Stomach smooth muscle (tissue), 2 donors: ENCODE data around the gene FMO5.
"Not testable (repeated sequence)": the region's sequence is repeated elsewhere in the genome, so short reads cannot be mapped to it uniquely, and the experiment has no call there.

ENCODE experiments used
- H3K27ac ChIP-seq: one replicate; pipeline ENCODE4 v1.7.0; 2013; ENCODE audit warnings: mild to moderate bottlenecking, low read length, inconsistent platforms
- H3K27me3 ChIP-seq, 2 donors: one replicate each; pipeline ENCODE4 v1.7.0; 2013; ENCODE audit warnings: low read length in 2 of 2; ENCODE audit not compliant: insufficient read depth in 2 of 2, control insufficient read depth in 1 of 2
- H3K36me3 ChIP-seq, 2 donors: one replicate each; pipeline ENCODE4 v1.7.0; 2013; ENCODE audit warnings: low read length in 2 of 2; ENCODE audit not compliant: control insufficient read depth in 2 of 2, insufficient read depth in 2 of 2
- H3K4me1 ChIP-seq: one replicate; pipeline ENCODE4 v1.7.0; 2013; ENCODE audit warnings: low read length; ENCODE audit not compliant: control insufficient read depth, insufficient read depth
- H3K4me3 ChIP-seq, 2 donors: one replicate each; pipeline ENCODE4 v1.7.0; 2013; ENCODE audit warnings: low read length in 2 of 2
- H3K9ac ChIP-seq, 2 donors: one replicate each; pipeline ENCODE4 v1.7.0; 2013; ENCODE audit warnings: low read length in 2 of 2, mild to moderate bottlenecking in 1 of 2
- H3K9me3 ChIP-seq, 2 donors: one replicate each; pipeline ENCODE4 v1.7.0; 2013; ENCODE audit warnings: low read length in 2 of 2; ENCODE audit not compliant: control insufficient read depth in 2 of 2
- donor health status: healthy.
- donor health status: Pancreatic carcinoma.

FMO5 gene

DNA sequence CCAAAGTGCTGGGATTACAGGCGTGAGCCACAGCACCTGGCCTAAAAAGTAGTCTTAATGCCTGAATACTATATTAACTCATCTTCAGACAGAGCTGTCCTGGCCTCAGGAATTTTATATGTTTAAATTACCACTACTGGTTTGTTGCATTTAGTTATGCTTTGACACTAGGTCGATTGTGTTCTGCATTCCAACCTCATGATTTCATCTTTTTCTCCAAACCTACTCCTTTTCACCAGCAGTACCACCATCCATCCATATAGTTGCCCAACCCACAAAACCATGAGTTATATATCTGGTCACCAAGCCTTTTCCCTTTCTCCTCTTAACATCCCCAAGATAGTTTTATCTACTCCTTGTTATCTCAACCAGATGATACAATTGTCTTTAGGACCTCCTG, 22.6 kb downstream of the FMO5 start:
- Histone ChIP-seq H3K27me3 (no peaks in the 10 kb centered on the region), H3K9me3 (no peaks in the 10 kb centered on the region)

DNA sequence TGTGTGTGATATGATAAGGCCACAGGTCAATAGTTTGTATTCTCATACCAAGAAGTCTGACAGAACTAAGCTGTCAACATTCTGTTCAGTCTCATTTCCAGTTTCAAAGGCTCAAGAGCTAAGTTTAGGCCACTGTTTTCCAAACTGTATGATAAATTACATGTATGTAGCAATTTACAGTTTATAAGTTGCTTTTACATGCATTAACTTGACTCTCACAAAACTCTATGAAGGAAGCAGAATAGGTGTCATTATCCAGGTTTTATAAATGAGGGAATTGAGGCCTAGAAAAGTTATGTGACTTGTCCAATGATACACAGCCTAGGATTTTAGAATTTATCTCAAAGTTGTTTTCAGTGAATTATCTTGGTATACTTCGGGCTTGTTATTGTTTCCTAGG, 23.4 kb downstream of the FMO5 start:
- H3K36me3 ChIP-seq = no peaks in the 10 kb centered on the region
- no peak overlapping the region for H3K9ac ChIP-seq
- H3K27ac ChIP-seq = no peak overlapping the region
- H3K9me3 ChIP-seq = no peaks in the 10 kb centered on the region
- H3K4me1 ChIP-seq = no peaks in the 10 kb centered on the region
- no peak overlapping the region for H3K4me3 ChIP-seq
- no peaks in the 10 kb centered on the region for H3K27me3 ChIP-seq

More for the DNA sequence above, 22.6 kb downstream of the FMO5 start:
- Histone ChIP-seq H3K9ac (no peak overlapping the region), H3K27ac (no peak overlapping the region), H3K4me1 (no peaks in the 10 kb centered on the region), H3K4me3 (no peak overlapping the region), H3K36me3 (no peaks in the 10 kb centered on the region)

- Histone ChIP-seq H3K9me3 (no peaks in the 10 kb centered on the region), H3K4me1 (no peaks in the 10 kb centered on the region), H3K4me3 (no peak overlapping the region), H3K36me3 (no peaks in the 10 kb centered on the region), H3K27me3 (no peaks in the 10 kb centered on the region), H3K9ac (no peak overlapping the region), H3K27ac (no peak overlapping the region)
Measured at GRCh38 chr1:147201276-147201675, 23.9 kb downstream of the FMO5 start.

GRCh38 chr1:147197324-147197723, 27.8 kb downstream of the FMO5 start:
- H3K4me1 ChIP-seq, H3K36me3 ChIP-seq, H3K9me3 ChIP-seq, H3K27me3 ChIP-seq, H3K27ac ChIP-seq, H3K4me3 ChIP-seq, H3K9ac ChIP-seq: not testable (repeated sequence)

GRCh38 chr1:147189514-147189913, 35.6 kb downstream of the FMO5 start:
- Histone ChIP-seq H3K36me3 (no peaks in the 10 kb centered on the region), H3K9me3 (no peaks in the 10 kb centered on the region), H3K4me1 (no peaks in the 10 kb centered on the region), H3K4me3 (no peak overlapping the region), H3K27me3 (no peaks in the 10 kb centered on the region), H3K9ac (no peak overlapping the region), H3K27ac (no peak overlapping the region)

DNA sequence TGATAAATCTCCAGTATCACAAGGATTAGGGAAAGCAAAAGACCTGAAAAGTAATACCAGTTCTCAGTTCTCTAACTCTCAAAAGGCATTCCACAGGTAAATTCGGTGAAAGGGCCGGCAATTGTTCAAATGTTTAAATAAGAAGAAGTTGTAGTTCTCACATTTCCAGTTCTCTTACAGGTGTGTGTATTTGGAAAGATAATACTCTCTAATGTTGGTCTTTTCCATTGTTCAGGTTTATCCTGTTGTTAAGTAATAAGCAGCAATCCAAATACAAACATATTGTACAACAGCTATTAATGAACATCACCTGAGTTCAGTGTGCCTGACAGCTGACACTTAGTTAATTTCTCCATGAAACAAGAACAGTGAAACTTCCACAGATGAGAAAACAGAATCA, 39.7 kb downstream of the FMO5 start:
- H3K27ac ChIP-seq = no peak overlapping the region
- H3K9ac ChIP-seq = no peak overlapping the region
- H3K36me3 ChIP-seq = no peaks in the 10 kb centered on the region
- H3K4me3 ChIP-seq = no peak overlapping the region
- H3K4me1 ChIP-seq = no peaks in the 10 kb centered on the region
- H3K27me3 ChIP-seq = no peaks in the 10 kb centered on the region
- H3K9me3 ChIP-seq = no peaks in the 10 kb centered on the region

DNA sequence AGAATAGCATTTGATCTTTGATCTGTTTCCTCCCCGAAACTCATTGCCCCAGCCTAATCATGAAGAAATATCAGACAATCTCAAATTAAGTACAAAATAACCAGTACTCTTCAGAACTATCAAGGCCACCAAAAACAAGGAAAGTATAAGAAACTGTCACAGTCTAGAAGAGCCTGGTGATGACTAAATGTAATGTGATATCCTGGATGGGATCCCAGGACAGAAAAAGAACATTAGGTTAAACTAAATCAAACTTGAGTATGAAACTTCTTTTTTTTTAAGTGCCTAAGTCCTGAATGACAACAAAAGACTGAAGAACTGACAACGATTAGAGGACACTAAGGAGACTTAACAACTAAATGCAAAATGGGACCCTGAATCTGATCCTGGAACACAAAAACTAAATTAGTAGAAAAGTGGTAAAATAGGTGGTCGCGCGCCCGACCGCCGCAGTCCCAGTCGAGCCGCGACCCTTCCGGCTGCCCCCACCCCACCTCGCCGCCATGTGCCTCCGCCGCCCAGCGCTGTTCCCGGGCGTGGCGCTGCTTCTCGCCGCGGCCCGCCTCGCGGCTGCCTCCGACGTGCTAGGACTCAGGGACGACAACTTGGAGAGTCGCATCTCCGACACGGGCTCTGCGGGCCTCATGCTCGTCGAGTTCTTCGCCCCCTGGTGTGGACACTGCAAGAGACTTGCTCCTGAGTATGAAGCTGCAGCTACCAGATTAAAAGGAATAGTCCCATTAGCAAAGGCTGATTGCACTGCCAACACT, 47.3 kb downstream of the FMO5 start:
- H3K27me3 ChIP-seq = no peaks in the 10 kb centered on the region
- H3K9ac ChIP-seq = no peak overlapping the region
- H3K36me3 ChIP-seq = peaks cover 0 to 2% of the 10 kb centered on the region in 2 donors
- no peak overlapping the region for H3K4me3 ChIP-seq
- no peaks in the 10 kb centered on the region for H3K9me3 ChIP-seq
- peaks cover 4% of the 10 kb centered on the region for H3K4me1 ChIP-seq
- H3K27ac ChIP-seq = no peak overlapping the region

DNA sequence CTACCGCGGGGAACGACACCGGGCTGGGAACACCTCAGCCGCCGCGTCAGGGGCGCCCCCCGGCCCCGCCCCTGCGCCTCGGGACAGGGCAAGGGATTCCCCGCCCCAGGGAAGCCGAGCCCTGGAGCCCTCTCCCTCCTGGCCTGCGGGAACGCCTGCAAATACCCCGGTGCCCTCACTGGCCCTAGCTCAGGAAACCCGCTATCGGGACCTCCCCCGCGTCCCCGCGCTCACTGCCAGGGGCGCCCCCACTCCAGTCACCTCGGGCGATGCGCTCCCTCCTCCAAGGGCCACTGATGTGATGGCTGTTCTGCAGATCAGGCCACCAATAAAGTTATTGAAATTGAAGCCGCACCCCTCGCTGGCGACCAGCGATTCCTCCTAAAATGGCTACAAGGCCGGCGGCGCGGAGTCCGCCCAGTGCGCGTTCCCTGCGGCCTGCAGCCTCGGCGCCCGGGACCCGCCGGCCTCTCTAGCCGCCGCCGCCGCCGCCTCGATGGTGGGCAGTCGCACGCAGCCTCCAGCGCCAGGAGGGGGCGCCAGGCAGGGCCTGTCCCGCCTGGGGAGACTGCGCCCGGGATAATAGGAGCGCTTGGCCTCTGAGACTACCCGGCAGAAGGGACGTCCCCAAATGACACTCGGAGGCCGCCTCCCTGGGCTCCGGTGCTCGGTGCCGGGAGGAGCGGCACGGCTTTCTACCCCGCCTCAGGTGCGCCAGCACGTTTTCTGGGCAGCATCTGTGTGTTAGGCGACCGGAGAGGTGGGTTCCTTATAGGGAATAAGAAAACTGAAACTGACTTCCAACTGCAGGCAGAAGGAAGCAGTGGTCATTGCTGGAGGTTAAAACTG, 52.7 kb downstream of the FMO5 start, which contains the start of gene PRKAB2:
PRKAB2 (minus strand) TSS at position 303 of the 849 bp plus-strand sequence. CDS start 326 bp downstream, outside the sequence.
- H3K4me1 ChIP-seq = peaks cover 13% of the 10 kb centered on the region
- no peaks in the 10 kb centered on the region for H3K9me3 ChIP-seq
- H3K27me3 ChIP-seq = no peaks in the 10 kb centered on the region
- H3K4me3 ChIP-seq = peak within 1 kb of the TSS; percentile 85 to 96
- H3K36me3 ChIP-seq = peaks cover 0 to 2% of the 10 kb centered on the region in 2 donors
- H3K27ac ChIP-seq = peak within 1 kb of the TSS; percentile 78
- H3K9ac ChIP-seq = peak within 1 kb of the TSS; percentile 86 to 95

- no peaks in the 10 kb centered on the region for H3K9me3 ChIP-seq
- peak overlapping the region; percentile 83 to 96 for H3K4me3 ChIP-seq
- H3K4me1 ChIP-seq = peaks cover 13% of the 10 kb centered on the region
- H3K27ac ChIP-seq = peak overlapping the region; percentile 78
- peaks cover under 1 to 2% of the 10 kb centered on the region in 2 donors for H3K36me3 ChIP-seq
- peak overlapping the region; percentile 84 to 86 for H3K9ac ChIP-seq
- no peaks in the 10 kb centered on the region for H3K27me3 ChIP-seq
Measured at GRCh38 chr1:147171399-147172167, 53.6 kb downstream of the FMO5 start.

DNA sequence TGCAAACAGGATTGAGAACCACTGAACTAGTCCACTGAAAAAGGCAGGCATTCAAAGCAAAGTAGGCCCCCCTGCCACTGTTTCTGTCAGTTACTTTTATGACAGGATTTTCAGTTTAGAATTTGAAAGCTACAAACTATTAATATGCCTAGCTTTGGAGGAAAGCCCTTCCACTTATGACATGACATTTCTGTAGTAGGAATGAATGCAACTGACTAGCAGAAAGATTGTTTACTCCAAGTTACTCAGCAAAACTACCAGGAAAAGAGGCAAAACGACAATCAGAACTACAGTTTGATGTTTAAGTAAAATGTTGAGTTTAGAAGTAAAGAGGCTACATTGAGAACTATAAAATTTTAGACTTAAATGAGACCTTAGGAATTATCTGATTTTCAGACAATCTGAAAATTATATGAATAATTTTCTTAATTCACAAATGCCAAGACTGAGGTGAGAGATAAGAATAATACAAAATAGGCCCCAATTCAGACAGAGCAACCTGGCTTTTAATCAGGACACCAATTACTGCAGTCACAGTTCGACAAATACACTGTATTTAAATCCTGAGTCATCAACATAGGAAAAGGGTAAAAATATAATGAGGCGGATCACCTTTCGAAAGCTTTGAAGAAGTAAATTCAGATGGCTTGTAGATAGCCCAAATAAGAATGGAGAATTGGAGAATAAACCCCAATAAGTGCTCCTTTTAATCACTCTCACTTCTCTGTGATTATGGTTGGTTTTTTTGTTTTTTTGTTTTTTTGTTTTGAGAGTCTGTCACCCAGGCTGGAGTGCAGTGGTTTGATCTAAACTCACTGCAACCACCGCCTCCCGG, 55.1 kb downstream of the FMO5 start:
- H3K9ac ChIP-seq = no peak overlapping the region
- H3K36me3 ChIP-seq = peaks cover 4 to 8% of the 10 kb centered on the region in 2 donors
- no peaks in the 10 kb centered on the region for H3K9me3 ChIP-seq
- peak overlapping the region in 1 of 2 donors; percentile 96 for H3K4me3 ChIP-seq
- H3K4me1 ChIP-seq = peaks cover 13% of the 10 kb centered on the region
- H3K27ac ChIP-seq = no peak overlapping the region
- no peaks in the 10 kb centered on the region for H3K27me3 ChIP-seq
